GM21447 (cell line): ENCODE results near the gene PIBF1.
"Not testable (repeated sequence)": the region's sequence is repeated elsewhere in the genome, so short reads cannot be mapped to it uniquely, and the experiment has no call there.

Experiments used
- ATAC-seq: cut with Tn5 transposase; IDR thresholded peaks from one replicate; pipeline ENCODE4 v1.9.1; 2021; ENCODE audit not compliant: unreplicated experiment

Gene PIBF1

DNA sequence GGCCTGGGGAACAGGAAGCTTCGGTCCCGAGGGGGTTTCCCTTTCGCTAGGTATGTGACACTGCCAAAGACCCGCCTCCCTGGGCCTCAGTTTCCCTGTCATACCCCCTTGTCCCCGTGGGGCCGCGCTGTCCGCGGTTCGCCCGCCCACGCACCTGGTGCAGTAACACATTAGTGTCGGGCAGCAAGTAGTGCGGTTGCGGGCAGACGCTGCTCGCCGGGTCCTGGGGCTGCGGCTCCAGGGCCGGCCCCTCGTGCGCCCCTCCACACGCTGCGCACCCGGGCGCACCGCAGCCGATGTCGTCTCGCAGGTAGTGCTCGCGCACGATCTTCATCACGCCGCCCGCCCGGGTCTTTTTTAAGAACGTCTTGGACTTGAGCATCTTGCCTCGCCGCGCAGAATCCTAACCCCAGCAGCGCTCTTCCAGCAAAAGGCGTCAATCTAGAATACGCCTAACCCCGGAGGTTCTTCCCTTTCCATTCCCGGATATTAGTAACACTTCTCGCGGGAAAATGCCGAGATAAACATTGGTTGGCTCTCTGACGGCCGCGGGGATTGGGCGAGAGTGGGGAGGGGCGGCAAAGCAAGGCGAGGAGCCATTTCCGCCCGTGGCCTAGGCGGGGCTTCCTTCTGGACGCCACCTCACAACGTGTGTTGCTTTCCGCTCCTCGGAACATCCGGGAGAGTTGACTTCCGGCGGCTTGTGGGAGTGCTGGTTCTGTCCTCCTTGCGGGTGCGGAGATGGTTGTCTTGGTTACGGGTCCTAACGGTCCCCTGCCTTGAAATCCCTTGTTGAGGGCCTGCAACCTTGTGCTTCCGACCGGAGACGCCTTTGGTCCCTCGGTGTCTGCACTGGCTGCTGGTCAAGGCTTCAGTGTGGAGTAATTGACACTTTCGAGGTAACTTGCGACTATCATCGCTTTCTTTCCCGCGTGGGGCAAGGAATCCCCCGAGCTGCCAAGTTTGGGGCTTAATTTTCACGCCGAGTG, at the start of gene PIBF1, which contains the start of gene DIS3:
Gene PIBF1, plus strand, starts transcription at position 683 of the 989 bp plus-strand sequence. CDS start 1,337 bp downstream, outside the sequence.
Gene DIS3, minus strand, starts transcription at position 450 of the 989 bp plus-strand sequence. Its CDS starts 68 bp downstream, at position 382.
- peak; percentile 95 for ATAC-seq

- ATAC-seq: no peak
Observed at GRCh38 chr13:72737033-72737432, 44.9 kb upstream of the PIBF1 start.

DNA sequence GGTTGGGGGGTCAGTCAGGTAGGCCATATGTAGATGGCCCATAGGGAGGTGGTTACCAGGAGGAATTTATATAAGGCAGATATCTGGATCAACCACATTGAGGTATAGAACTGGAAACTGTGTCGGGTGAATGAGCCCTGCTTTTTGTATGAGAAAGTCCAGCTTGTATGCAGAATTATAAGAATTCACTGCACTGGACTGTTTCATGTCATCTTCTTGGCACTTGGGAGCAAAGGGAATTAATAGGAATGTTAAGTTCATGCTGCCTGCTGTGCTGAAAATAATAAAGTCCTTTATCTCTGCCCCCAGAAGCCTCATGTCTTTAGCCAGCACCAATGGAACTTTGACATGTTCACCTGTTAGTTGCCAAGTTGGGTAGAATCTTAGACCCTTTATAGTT, 41.9 kb upstream of the PIBF1 start:
- ATAC-seq: no peak

- ATAC-seq: no peak
Observed at GRCh38 chr13:72745260-72745659, 36.7 kb upstream of the PIBF1 start.

GRCh38 chr13:72751220-72751619, 30.7 kb upstream of the PIBF1 start:
- ATAC-seq: no peak

GRCh38 chr13:72754111-72754510, 27.8 kb upstream of the PIBF1 start:
- ATAC-seq: no peak

- no peak for ATAC-seq
Observed at GRCh38 chr13:72757792-72758535, 24.0 kb upstream of the PIBF1 start.

DNA sequence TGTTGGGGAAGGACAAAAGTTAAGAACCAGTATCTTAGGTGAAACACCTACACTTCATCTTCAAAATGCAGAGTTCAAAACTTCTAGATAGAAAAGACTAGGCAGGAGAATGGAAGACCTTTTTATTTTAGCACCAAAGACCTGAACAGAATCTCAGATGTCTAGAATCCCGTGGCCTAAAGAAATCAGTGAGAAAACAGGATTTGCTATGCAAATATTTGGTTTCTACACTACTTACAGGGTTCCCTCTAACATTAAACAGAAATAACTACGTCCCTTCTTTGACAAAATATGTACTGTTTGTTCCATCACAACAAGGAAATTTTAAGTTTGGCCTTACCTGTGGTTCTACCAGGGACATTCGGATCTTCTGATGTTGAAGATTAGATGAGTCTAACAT, 21.7 kb upstream of the PIBF1 start:
- ATAC-seq: no peak

DNA sequence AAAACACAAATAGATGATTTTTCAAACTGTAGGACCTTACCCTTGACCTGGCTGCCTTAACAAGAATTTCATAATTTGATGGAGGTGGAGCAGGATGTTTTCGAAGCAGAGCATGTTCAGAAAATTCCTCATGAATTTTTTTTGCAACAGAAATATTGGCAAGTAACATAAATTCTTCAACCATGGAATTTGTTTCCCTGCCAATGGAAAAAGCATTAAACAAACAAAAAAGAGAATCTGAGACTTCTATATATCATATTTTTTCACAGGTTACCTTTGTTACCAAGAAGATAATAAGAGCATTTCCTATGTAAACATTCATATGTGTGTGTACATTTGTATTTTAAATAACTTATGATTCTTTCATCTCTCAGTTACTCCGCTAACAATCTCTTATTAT, 18.5 kb upstream of the PIBF1 start:
- ATAC-seq: no peak

DNA sequence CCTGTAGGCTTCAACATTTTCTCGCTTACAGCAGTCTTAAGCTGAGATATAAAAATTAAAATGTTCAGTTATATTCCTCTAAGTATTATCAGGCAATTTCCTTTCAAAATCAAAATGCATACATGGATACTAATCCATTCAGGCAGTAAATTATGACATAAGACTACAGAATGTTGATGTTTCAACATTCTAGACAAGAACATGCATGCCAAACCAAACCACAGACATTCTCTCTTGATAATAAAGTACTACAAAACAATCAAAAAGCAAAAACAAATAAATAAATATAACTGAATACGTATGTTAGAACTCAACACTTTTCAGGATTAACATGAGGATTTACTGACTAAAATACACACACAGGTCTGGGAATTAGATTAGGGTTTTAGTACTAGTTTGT, 7.9 kb upstream of the PIBF1 start:
- ATAC-seq: no peak

- no peak for ATAC-seq
Observed at GRCh38 chr13:72782717-72783116, 784 bp downstream of the PIBF1 start.

GRCh38 chr13:72784679-72785078, 2.7 kb downstream of the PIBF1 start:
- ATAC-seq: not testable (repeated sequence)

DNA sequence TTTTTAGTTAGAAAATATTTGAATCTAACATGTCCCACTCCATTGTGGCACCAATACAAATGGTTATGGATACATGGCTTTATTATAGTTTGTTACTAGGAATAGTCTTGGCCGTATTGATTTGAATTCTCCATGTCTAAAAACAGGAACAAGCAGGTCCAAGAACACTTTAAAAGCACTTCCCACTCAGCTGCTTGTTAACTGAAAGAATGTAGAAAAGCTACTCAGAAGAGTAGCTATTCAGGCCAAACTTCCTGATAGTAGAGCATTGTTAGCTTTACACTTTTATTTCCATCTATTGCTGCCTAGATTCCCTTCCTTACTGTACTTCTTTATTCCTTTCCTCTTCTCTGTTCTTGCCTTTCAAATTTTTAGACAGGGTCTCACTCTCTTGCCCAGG, 6.9 kb downstream of the PIBF1 start:
- ATAC-seq: no peak

DNA sequence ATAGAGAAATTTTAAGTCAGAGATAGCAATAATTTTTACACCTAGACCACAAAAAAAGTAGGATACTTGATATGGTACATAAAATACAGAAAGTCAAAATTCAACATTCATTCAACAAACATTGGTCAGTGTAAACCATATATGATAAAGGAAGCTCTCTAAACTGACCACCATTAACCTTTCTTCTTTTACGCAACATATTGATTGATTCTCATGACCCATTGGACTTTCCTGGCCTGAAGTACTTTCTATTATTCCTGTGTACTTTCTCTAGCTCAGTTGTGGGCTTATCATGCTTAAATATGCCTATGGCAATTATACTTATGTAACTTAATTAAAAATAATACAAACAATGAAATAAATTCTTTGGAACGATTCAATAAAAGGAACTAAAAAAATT, 10.7 kb downstream of the PIBF1 start:
- no peak for ATAC-seq

DNA sequence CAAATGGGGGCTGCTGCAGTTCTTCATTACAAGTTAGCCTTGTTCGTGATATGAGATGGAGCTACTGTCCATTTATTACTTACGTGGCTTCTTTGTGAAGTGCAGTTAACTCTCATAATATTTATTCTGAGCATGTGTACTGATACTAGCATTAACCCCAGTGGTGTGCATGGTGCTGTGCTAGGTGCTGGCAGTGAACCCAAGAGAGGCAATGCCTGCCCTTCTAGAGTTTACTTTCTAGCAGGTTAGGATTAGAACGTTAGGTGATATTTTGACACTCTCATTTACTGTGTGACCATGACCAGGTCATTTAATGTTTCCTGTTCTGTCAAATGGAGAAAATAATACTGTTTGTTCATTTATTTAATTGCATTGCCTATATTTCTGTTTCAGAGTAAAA, 16.9 kb downstream of the PIBF1 start:
- no peak for ATAC-seq

DNA sequence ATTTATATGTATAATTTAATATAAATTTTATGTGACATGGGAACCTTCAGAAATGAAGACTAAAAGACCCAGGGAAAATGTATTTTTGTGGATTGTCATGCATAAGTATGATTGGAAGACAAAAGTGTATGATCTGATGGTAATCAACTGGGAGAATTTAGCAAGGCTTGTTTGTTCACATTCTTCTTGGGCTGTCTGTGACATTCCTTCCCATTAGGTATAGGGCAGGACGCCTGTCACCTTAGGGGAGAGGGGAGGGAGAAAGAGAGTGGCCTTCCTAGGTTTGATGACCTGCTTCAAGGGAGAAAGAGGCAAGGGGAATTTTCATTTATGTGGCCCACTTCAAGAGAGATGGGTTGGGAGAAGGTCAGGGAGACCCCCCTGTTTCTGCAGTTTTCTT, 22.4 kb downstream of the PIBF1 start:
- ATAC-seq: no peak

- no peak for ATAC-seq
Observed at GRCh38 chr13:72805676-72806346, 23.9 kb downstream of the PIBF1 start.

GRCh38 chr13:72806514-72806913, 24.6 kb downstream of the PIBF1 start:
- ATAC-seq: not testable (repeated sequence)

GRCh38 chr13:72808917-72809500, 27.1 kb downstream of the PIBF1 start:
- no peak for ATAC-seq

DNA sequence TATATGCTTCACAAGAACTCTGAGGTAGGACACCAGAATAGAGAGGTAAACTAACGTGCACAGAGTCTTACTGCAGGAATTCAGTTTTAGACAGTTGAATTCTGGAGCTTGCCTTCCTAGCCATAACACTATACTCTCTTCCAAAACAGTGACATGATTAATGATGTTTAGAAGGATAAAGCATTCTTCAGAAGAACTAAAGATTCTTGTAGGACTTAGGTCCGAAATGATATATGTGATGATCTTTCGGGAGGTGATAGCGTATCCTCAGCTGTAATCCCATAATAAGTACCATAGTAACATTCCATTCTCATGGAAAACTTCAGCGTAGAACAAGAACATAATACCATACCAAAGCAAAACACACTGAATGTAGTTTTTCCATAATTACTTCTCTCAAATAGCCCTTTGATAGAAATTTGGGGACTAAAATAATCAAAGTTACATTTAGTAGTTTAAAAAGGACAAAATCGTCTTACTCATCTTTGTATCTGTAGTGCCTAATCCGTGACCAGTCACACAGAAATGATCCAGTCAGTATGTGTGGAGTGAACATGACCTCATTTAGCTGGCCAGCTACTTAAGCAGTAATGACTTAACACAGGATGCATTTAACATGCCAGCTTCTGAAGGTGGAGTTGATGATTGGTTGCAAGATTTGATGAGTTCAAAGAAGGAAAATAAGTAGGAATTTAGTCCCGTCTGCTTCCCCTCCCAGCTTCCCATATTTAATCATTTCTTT, 38.4 kb downstream of the PIBF1 start:
- no peak for ATAC-seq
